Gastrocnemius medialis (tissue), 4 donors: ENCODE measurements around the gene PRKAR2B.

Source experiments
- CTCF ChIP-seq, 5 experiments: fragments of 450-650 bp in 3 of 5; fragments of 200-600 bp in 2 of 5; sonication (generic) in 2 of 5; IDR thresholded peaks in 4 of 5; conservative IDR thresholded peaks in 1 of 5; 1 replicate in 4 of 5; 2 replicates in 1 of 5; pipeline ENCODE4 v1.5.1; 2016 to 2019; ENCODE audit warnings: antibody characterized with exemption in 5 of 5, mild to moderate bottlenecking in 3 of 5, moderate library complexity in 3 of 5
- POLR2A ChIP-seq, 2 donors: fragments of 450-650 bp; IDR thresholded peaks; one replicate each; pipeline ENCODE4 v1.6.1; 2017; ENCODE audit warnings: antibody characterized with exemption in 2 of 2, mild to moderate bottlenecking in 2 of 2, moderate library complexity in 2 of 2

GRCh38 chr7:107149863-107150262 lies 105.4 kb downstream of the PRKAR2B start:
- TF ChIP-seq POLR2A (IDR thresholded peaks at IDR 0.05) = no peak
- no peak for TF ChIP-seq CTCF (IDR thresholded peaks at IDR 0.05 in 4 of 5, conservative IDR thresholded peaks at IDR 0.05 in 1 of 5)
